GM12873 (cell line): ENCODE data around the gene MFAP4.

ENCODE experiments used
- CTCF ChIP-seq: IDR thresholded peaks from 2 replicates; pipeline ENCODE4 v1.5.1; 2012; ENCODE audit warnings: low read depth, mild to moderate bottlenecking, moderate library complexity, low read length, control low read depth; ENCODE audit not compliant: insufficient read depth; ENCODE audit errors: missing control alignments

Gene MFAP4

GRCh38 chr17:19421926-19422325 is 34.9 kb upstream of the MFAP4 start:
- TF ChIP-seq CTCF, result no peak

DNA sequence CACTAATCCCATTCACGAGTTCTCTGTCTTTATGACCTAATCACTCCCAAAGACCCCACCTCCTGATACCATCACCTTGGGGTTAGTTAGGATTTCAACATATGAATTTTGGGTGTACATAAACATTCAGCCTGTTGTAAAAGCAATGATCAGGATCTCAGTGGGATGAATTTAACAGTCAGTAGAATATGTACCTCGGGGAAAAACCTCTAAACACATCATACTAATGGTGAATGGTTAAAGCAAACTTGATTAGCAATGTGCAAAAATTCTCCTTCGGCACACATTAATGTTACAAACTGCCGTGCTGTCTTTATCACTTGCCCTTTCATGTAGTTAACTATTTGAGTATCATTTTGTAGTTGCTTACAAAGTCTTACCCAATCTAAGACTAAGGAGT is 34.2 kb upstream of the MFAP4 start:
- no peak for TF ChIP-seq CTCF

DNA sequence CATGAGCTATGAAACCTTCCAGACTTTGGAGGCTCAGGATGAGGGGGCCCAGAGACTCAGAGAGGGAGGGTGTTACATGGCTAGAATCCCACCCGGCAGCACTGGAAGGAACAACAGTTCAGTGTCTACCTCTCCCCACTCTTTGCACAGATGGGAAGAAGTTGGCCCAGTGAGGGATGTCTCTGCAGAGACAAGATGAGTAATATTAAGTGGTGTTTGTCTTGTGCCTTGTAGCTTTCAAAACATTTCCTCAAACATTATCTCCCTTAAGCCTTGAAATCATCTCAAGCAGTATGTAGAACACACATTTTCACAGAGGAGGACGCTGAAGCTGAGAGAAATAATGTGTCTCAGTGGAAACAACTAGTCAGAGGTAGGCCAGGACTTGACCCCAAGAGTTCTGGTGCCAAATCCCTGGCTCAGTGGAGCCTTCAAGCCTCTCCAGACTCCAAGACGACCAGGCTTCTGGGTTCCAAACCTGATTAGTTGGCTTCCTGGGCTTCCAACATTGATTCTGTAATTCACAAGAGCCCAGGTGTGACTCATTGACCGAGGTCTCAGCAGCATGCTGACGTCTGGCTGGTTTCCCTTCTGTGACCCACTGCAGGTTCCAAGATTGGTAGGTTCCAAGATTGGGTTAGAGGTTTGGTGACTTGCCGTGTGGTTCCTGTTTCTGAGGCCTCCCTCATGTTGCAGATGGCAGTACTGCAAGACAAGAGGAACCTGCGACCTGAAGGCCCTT is 31.4 kb upstream of the MFAP4 start:
- TF ChIP-seq CTCF, result no peak

DNA sequence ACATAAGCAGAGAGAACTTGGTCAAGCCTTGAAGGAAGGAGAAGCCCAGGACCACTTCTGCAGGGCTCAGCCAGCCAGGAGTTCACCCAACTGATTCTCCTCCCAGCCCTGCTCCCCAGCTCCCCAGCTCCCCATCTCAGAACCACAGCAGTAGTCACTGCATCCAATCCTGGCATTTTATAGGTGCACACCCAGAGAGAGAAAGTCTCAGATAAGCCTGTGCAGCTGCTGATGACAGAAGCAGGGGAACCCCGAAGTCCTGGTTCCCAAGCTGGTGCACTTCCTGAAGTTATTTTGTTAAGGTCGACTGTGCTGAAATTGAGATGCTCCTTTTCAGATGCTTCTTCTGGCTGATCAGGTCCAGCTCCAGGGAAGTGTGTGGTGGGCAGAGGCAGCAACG is 30.6 kb upstream of the MFAP4 start:
- TF ChIP-seq CTCF, result no peak

- TF ChIP-seq CTCF, result no peak
These were observed 29.1 kb upstream of the MFAP4 start for GRCh38 chr17:19415806-19416775.

DNA sequence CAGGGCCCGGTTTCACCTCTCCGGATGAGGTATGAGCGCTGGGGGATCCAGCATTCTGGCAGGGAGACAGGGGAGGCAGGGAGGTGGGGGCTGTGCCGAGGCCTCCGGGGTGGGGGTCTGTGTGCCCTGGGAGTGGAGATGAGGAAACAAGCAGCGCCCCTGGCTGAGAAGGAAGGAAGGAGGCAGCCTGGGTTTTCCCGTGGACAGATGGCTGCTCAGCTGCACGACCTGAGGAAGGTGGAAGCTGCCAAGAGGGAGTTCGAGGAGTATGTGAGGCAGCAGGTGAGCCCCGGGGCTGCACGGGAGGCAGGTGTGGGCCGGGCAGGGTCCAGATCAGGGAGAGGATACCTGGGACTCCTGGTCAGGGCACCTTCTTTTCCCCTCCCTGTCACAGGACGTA is 28.3 kb upstream of the MFAP4 start:
- no peak for TF ChIP-seq CTCF
